Stimulated activated naive CD4-positive, alpha-beta T cell (primary cell): ENCODE results near the gene KPTN.
"Not testable (repeated sequence)": the region's sequence is repeated elsewhere in the genome, so short reads cannot be mapped to it uniquely, and the experiment has no call there.

ENCODE experiments used
- DNase-seq, 6 experiments: peaks; one replicate each; lab custom pipeline; 2025; lab: John Stamatoyannopoulos, UW

KPTN gene

GRCh38 chr19:47491358-47492136, 7.5 kb upstream of the KPTN start:
- no peak for DNase-seq

GRCh38 chr19:47490847-47491246, 6.8 kb upstream of the KPTN start:
- no peak for DNase-seq

- no peak for DNase-seq
These were observed 6.0 kb upstream of the KPTN start for GRCh38 chr19:47490031-47490430.

- DNase-seq, result no peak
These were observed 5.3 kb upstream of the KPTN start for GRCh38 chr19:47489072-47489914.

GRCh38 chr19:47487551-47488515, 3.8 kb upstream of the KPTN start:
- DNase-seq, result no peak

- DNase-seq, result no peak
These were observed 2.9 kb upstream of the KPTN start for GRCh38 chr19:47486900-47487299.

- DNase-seq, result not testable (repeated sequence)
These were observed 2.2 kb upstream of the KPTN start for GRCh38 chr19:47486220-47486619.

GRCh38 chr19:47485210-47485609, 1.2 kb upstream of the KPTN start:
- DNase-seq, result peak in 1 of 6 experiments; percentile 9

- DNase-seq, result no peak
These were observed 819 bp downstream of the KPTN start for GRCh38 chr19:47483200-47483599.

- DNase-seq, result no peak
These were observed 2.5 kb downstream of the KPTN start for GRCh38 chr19:47481460-47482052.

GRCh38 chr19:47480658-47481057, 3.4 kb downstream of the KPTN start:
- DNase-seq, result no peak

- DNase-seq, result no peak
These were observed 4.1 kb downstream of the KPTN start for GRCh38 chr19:47479701-47480503.

GRCh38 chr19:47476438-47476972, 7.5 kb downstream of the KPTN start:
- DNase-seq, result no peak

- no peak for DNase-seq
These were observed 8.6 kb downstream of the KPTN start for GRCh38 chr19:47475465-47475864.

- no peak for DNase-seq
These were observed 10.7 kb downstream of the KPTN start for GRCh38 chr19:47473336-47473735.

- peak; percentile 53 to 75 (median 70) for DNase-seq
These were observed 12.1 kb downstream of the KPTN start, which contains the start of gene SLC8A2 for GRCh38 chr19:47471733-47472457. SLC8A2 (minus strand) TSS chr19:47471893; CDS start chr19:47466403, 5,490 bp downstream.

GRCh38 chr19:47471381-47471732, 12.7 kb downstream of the KPTN start:
- no peak for DNase-seq

GRCh38 chr19:47470447-47471195, 13.4 kb downstream of the KPTN start:
- peak in 1 of 6 experiments; percentile 13 for DNase-seq

- no peak for DNase-seq
These were observed 14.3 kb downstream of the KPTN start for GRCh38 chr19:47469719-47470118.
